Middle frontal gyrus (tissue), 1 donor: ENCODE measurements around the gene TAF1C.

Source experiments
- DNase-seq: peaks from one replicate; pipeline ENCODE4 v3.0.0-alpha.2; 2015; ENCODE audit warnings: low spot score; ENCODE audit errors: extremely low spot score

The TAF1C gene

DNA sequence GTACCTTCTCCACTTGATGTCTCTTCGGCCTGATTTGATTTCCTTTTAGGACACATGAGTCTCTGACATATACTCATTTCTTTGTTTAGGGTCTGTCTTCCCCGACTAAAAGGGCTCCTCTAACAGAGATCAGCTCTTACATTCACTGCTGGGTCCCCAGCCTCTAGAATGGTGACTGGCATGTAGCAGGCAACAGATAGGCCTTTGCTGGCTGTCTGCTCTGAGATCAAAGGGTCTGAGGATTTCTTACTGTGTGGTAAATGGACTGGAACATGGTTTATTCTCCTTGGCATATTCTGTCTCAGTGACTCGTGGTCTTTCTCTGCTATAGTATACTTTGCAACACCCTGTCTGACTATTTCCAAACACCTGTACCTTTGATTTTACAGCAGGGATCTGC, 25.1 kb downstream of the TAF1C start:
- no peak for DNase-seq

DNA sequence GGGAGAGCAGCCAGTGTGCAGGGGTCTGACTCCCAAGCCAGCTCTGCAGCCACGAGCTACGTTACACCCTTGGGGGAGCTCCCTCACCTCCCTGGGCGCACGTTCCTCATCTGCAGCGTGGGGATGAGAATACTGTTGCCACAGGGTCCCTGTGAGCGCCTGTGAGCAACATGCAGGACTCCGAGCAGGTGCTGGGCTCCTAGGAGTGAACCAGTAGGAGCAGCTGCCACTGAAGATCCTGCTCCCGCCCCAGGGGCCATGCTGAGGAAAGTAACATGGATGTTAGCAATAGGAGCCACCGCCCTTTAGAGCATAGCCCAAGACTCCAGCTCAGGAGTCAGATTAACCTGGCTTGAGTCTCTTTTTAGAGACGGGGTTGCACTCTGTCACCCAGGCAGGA, 25.8 kb downstream of the TAF1C start:
- DNase-seq: no peak

DNA sequence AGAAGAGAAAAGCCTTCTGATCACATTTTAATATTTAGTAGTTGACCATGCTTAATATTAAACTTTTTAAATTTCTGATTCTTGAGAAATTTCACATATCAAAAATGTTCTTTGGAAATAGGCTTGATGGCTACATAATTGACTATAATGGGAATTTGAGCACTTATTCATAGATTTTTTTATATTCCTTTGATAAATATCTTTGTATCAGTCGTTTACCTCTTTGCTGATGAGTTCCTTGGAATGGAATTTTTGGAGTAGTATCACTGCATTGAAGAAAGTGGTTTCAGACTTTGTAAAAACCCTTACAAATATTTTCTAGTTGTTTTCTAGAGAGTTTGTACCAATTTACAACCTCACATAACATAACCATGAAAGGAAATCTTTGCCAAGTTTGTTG, 27.1 kb downstream of the TAF1C start:
- no peak for DNase-seq

DNA sequence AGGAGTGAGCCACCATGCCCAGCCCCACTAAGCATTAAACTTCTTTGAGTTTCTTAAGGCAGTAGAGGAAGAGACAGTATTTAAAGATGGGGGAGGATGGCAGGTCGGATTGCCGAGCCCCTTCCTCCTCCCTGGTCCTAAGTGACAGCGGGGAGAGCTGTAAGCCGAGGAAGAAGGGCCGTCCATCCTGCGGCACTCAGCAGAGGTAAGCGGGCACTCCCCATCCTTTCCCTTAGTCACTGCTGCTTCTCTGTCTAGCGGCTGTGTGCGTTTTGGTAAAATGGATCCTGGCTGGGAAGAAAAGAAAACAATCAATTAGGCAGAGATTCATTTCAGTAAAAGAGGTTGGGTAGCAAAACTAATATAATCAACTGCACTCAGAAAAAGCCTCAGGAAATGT, 27.9 kb downstream of the TAF1C start:
- no peak for DNase-seq

DNA sequence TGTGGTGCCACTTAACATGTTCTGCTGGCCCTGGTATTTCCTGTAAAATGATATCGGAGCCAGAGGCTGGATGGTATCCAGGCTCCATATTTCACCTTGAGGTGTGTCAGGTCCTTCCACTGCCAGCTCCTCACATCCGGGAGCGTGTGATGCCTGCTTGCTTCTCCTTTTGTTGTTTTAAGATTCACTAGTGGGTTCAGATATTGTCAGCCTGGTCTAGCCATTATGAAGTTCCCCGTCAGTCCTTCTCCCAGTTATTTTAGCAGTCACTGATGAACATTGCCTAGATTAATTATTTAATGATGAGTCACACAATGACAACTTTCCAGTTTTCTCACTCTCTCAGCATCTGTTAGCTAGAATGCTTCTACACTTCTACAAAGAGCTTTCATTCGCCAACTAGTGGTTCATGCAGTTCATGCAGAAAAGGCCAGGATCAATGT, 30.5 kb downstream of the TAF1C start:
- no peak for DNase-seq

DNA sequence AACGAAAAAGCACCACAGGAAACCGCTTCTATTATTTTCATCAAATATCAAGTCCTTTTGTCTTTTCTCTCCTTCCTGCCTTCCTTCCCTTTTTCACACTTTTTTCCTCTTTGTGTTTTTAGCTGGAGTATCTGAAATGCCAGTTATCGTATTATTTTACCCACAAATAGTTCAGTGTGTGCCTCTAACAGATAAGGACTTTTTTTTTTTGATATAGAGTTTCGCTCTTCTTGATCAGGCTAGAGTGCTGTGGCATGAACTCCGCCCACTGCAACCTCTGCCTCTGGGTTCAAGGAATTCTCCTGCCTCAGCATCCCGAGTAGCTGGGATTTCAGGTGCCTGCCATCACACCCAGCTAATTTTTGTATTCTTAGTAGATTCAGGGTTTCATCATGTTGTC, 31.1 kb downstream of the TAF1C start:
- no peak for DNase-seq

DNA sequence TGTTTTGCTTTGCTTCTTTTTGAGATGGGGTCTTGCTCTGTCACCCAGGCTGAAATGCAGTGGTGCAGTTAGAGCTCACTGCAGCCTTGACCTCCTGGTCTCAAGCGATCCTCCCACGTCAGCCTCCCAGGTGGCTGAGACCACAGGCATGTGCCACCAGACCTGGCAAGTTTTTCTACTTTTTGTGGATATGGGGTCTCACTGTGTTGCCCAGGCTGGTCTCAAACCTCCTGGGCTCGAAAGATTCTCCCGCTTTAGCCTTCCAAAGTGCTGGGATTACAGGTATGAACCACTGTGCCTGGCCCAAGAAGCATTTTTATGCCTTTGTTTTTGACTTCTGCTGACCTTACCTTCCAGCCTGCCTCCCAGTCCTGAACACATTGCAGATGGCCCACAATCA, 31.6 kb downstream of the TAF1C start:
- no peak for DNase-seq

DNA sequence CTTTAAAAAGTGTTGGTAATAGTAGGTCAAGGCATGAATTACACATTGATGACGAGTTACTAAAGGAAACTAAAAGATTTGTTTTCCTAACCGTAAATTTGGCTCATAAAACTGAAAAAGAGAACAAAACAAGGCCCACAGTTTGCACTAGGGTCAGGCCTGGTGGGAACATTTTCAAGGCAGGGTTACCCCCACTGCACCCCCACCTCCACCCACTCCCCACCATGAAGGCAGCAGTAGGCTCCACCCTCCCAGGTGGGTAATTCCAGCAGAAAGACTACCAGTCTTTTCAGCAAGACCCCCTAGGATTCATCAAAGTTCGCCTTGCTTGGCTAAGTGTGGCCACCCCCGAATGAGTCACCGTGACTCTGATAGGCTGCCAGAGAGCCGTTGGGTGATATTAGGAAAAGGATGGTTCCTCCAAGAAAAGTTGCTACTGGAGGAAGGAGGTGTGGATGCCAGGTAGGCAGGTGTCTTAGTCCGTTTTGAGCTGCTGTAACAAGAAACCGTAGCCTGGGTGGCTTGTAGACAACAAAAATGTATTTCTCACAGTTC, 33.1 kb downstream of the TAF1C start:
- no peak for DNase-seq

DNA sequence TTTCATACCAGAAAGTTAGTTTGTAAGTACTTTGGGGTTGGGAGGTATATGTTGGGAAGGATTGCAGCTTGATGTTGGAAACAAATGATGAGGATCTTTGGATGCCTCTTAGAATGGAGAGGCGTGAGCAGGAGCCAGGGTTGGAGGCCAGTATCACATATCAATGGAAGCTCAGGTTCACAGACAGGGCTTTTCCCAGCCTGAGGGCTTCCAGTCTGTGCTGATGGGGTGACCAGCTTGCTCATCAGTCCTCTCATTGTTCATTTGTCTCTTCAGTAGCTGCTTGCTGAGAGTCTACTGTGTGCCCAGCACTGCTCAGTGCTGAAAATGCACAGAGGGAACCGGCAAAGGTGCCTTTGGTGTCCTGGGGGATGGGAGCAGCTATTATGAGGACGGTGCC, 35.9 kb downstream of the TAF1C start:
- DNase-seq: no peak

DNA sequence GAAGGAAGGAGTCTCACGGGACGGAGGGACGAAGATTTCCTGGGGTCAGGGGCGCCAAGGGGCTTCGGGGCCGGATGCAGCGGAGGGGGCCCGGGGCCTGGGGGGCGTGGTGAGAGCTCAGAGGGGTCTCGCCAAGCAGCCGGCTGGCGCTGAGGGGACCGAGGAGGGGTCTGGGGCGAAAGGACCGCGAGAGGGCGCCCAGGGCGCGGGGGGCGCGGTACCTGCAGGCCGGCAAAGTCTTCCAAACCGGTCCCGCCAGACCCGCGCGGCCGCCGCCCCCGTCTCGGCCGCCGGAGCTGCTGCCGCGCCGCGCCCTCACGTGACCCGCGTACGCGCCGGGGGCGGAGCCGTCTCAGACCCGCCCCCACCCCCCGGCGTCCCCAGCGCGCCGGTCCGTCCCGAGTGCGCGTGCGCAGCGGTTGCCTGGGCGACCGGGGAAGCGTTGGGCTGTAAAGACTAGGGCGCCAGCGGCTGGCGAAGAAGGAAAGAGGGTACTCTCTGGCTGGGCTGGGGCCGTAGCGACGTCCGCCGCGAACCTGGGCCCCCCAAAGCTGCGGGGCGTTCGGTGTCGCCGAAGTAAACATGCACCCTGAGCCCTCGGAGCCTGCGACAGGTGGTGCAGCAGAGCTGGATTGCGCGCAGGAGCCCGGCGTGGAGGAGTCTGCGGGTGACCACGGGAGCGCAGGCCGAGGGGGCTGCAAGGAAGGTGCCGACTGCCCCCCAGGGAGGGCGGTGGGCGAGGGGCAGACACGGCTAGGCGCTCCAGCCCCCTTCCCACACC, 41.8 kb downstream of the TAF1C start, which contains the start of the genes DNAAF1 and HSDL1:
DNAAF1 (plus strand) TSS at position 450 of the 781 bp plus-strand sequence; CDS start at position 583, 133 bp downstream.
HSDL1 (minus strand) TSS at position 319 of the 781 bp plus-strand sequence. CDS start 13,856 bp downstream, outside the sequence.
- DNase-seq: peak; percentile 80

DNA sequence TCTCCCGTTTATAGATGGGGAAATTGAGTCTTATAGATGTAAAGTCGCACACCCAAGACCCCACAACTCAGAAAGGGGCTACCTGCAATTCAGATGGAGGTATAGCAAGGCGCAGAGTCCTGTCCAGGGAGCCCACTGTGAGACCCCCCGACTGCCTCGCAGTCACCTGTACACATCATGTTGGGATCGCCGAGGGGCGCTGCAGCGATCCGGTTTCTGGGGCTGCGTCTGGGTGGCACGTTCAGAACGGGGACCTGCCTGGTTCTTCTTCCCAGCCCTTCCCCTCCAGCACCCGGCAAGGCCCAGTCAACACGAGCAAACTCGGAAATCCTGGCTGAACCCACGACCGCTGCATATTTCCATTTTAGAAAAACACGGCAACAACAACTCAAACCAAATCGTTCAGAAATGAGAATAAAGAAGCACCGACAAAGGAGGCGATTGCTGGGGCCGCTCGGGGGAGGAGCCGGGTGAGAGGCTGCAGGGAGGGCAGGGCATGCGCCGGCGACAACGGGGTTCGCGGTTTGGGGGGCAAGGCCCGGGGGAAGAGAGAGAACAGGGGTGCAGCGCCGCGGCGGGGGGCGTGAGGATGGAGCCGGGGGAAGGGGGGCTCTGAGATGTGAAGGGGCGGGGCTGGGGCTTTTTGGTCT, 42.5 kb downstream of the TAF1C start:
- DNase-seq: no peak

DNA sequence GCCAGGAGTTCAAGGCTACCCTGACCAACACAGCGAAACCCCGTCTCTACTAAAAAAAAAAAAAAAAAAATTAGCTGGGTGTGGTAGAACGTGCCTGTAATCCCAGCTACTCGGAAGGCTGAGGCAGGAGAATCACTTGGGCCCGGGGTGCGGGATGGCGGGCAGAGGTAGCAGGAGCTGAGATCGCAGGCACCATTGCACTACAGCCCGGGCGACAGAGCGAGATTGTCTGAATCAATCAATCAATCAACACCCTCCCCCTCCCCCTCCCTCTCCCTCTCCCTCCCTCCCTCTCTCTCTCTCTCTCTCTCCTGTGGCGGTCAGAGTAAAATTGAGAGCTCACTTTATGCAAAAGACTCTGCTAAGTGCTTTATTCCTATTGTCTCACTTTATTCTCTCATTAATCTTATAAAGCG, 43.1 kb downstream of the TAF1C start:
- DNase-seq: no peak

DNA sequence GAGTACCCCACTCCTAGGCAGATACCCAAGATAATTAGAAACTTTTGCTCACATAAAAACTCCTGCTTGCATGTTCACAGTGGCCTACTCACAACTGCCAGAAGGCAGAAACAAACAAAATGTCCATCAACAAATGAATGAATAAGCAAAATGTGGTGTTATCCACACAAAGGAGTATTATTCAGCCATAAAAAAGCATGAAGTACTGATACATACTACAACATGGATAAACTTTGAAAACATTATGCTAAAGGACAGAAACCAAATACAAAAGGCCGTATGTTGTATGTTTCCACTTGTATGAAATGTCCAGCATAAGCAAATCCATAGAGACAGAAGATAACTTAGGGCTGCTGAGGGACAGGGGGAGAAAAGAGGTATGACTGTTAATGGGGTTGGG, 43.8 kb downstream of the TAF1C start:
- DNase-seq: no peak

DNA sequence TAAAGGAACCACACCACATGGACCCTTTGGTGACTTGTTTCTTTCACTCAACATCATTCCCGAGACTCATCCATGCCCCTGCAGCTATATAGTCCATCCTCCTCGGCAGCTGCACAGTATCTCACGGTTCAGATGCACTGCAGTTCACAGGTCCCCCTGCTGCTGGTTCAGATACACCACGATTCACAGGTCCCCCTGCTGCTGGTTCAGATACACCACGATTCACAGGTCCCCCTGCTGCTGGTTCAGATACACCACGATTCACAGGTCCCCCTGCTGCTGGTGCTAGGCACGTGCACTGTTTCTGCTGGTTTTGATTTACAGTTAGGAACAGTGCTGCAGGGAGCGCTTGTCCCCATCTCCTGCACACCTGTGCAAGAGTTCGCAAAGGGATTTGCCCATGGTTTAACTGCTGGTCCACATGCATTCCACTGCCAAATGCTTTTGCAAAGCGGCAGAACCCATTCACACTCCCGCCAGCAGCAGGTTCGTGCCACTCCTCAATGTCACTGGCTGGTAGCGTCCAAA, 45.6 kb downstream of the TAF1C start:
- DNase-seq: no peak

DNA sequence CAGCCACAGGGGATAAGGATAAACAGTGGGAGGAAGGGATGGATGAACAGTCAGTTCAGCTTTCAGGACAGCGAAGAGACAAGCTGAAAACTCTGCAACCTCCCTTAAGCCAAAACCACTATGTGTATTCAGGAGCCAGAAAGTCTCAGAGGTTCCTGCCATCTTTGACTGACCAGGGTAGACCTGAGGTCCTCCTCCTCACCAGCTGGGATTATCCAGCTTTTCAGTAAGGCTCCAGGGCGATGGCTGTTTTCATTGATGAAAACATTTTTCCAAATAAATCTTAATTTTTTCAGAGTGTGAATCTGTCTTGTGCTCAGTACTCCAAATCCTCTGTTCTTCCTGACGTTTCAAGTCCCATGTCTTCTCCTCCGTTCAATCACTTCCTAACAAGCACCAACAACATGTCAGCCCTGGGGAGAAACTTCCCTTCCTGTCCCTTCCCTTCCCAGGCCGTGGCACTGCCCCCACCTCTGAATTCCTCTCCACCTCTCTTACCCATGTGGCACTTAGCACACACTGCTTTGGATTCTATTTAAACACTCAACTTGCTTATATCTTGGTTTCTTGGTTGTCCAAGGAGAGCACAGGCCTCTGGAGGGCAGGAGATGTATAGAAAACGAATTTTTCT, 47.1 kb downstream of the TAF1C start:
- DNase-seq: no peak

DNA sequence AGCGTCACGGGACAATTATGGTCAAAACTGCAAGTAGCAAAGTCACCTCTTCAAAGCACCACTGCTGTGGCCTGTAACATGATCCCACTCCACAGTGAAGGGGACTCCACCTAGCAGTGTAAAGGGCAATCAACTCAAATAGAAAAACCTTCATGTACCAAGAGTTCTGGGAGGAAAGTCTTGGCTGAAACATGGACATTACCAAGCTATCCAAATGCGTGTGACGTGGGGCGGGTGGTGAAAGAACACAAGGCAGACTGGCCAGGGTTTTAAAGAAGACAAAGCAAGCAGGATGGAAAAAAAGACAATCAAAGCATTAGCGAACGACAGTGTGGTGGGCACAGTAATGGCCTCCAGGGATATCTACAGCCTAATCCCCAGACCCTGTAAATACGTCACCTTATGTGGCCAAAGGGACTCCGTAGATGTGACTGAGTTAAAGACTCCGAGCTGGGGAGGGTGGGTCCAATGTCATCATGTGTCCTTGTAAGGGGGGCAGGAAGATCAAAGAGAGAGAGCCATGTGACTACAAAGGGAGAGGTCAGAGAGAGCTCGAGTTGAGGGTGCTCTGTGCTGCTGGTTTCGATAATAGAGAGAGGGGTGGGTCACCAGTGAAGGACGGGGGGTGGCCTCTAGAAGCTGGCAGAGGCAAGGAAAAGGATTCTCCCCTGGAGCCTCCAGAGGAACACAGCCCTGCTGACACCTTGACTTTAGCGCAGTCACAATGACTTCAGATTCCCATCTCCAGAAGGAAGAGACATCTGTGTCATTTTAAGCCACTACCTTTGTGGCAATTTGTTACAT, 47.8 kb downstream of the TAF1C start:
- no peak for DNase-seq

DNA sequence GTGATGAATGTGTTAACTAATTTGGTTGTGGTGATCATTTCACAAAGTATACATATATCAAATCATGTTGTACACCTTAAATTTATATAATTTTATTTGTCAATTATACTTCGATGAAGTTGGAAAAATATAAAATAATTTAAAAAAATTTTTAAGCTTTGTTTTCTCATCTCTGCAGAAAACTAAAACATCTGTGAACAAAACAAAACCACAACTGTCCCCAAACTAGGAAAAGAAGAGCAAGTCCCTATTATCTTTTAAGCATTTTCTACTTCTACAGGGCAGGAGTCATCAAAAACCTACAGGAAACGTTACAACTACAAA, 48.4 kb downstream of the TAF1C start:
- no peak for DNase-seq

DNA sequence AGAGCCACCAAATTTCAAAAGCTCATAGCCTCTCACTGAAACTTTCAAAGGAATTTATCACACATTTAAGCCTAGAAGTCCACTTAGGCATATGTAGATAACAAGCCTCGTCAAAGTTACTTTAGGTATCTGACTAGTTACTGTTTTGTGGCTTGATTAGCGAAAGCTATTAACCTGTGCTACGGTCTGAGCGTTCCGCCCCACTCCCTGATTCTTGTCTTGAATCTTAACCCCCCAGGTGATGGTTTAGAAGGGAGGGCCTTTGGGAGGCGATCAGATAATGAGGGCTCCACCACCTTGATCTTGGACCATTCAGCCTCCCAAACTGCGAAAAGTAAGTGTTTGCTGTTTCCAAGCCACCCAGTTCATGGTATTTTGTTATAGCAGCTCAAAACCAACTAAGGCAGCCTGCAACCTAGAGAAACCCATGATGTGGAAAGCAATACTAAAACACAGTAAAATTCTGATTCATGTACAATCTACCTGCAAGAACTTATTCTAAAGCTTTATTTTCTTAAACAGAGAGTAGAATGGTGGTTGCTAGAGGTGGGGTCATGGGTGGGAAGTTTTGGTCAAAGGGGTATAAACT, 49.0 kb downstream of the TAF1C start:
- DNase-seq: no peak

DNA sequence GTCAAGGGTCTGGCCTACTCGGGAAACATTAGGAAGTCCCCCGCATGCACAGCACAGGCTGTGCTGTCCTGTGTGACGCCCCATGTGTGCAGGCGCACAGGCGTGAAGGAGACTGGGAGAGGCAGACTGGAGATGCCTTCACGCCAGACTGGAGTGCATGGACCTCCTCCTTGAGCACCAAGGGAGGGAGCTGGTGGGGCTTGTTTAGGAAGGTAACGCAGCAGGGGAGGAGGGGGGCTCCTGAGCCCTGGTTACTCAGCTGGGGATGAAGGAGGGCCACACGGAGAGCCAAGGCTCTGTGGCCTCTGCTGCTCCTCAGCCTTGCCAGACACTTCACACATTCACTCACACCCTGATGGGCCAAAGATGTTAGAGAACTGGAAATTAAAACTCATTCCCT, 49.6 kb downstream of the TAF1C start:
- no peak for DNase-seq

DNA sequence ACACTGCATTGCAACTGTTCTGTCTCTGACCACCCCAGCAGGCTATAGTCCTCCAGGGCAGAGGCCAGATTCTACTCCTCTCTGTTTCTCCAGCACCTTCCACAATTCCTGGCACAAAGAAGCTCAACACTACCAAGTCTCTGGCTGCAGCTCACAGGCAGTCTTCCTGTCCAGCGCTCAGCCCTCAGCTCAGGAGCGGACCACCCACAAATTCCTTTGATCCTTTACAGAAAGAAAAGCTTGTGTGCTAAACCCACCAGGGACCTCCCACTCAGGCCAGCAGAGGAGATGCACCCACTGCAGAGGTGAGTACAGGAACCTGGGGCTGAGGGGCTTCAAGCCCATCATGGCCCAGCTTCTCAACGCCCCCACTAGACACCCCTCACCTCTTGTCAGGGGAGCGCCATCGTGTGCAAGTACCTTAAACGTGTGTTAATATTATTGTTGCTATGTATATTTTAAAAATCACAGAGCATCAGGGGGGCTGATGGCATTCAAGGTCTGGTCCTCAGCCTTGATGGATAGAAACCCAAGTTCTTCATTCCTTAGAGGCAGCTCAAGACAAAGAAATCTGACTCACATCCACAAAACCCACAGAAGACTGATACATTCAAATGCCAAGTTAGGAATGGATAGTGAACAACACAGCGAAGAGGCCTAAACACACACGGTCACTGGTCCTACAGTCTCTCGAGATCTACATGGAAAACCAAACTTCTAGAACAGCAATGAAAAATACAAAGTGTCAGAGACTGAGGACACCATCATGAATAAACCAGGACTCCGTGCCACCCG, 50.3 kb downstream of the TAF1C start:
- no peak for DNase-seq
